ENCODE results near the gene DCHS2. TPM values are rescaled to one million over a fixed set of nuclear protein-coding genes. Genes with fewer than 3 reads are reported as not detected.

Gene DCHS2
- total RNA-seq, 1 donor from 2014 or later, result 5.3 TPM

- DNase-seq (ENCODE audit: low read depth in 2 of 2), result no peak
Measured at GRCh38 chr4:154328030-154328429, 163.6 kb downstream of the DCHS2 start.

GRCh38 chr4:154320521-154320920 lies 171.1 kb downstream of the DCHS2 start:
- no peak for DNase-seq (ENCODE audit: low read depth in 2 of 2)

- DNase-seq (ENCODE audit: low read depth in 2 of 2), result no peak
Measured at GRCh38 chr4:154319736-154320135, 171.9 kb downstream of the DCHS2 start.

GRCh38 chr4:154317201-154317999 lies 174.2 kb downstream of the DCHS2 start:
- no peak for DNase-seq (ENCODE audit: low read depth in 2 of 2)

- no peak for DNase-seq (ENCODE audit: low read depth in 2 of 2)
Measured at GRCh38 chr4:154315741-154316140, 175.9 kb downstream of the DCHS2 start.

- no peak for DNase-seq (ENCODE audit: low read depth in 2 of 2)
Measured at GRCh38 chr4:154314248-154314647, 177.4 kb downstream of the DCHS2 start.

- no peak for DNase-seq (ENCODE audit: low read depth in 2 of 2)
Measured at GRCh38 chr4:154313004-154313585, 178.5 kb downstream of the DCHS2 start.

GRCh38 chr4:154312246-154312645 lies 179.4 kb downstream of the DCHS2 start:
- DNase-seq (ENCODE audit: low read depth in 2 of 2), result no peak

- DNase-seq (ENCODE audit: low read depth in 2 of 2), result no peak
Measured at GRCh38 chr4:154310578-154310977, 181.0 kb downstream of the DCHS2 start.

GRCh38 chr4:154308207-154308606 lies 183.4 kb downstream of the DCHS2 start:
- no peak for DNase-seq (ENCODE audit: low read depth in 2 of 2)

GRCh38 chr4:154307451-154307850 lies 184.1 kb downstream of the DCHS2 start:
- DNase-seq (ENCODE audit: low read depth in 2 of 2), result no peak

GRCh38 chr4:154305616-154306015 lies 186.0 kb downstream of the DCHS2 start:
- no peak for DNase-seq (ENCODE audit: low read depth in 2 of 2)

- no peak for DNase-seq (ENCODE audit: low read depth in 2 of 2)
Measured at GRCh38 chr4:154304679-154305078, 186.9 kb downstream of the DCHS2 start.

GRCh38 chr4:154294652-154295350 lies 196.8 kb downstream of the DCHS2 start:
- no peak for DNase-seq (ENCODE audit: low read depth in 2 of 2)

- no peak for DNase-seq (ENCODE audit: low read depth in 2 of 2)
Measured at GRCh38 chr4:154293427-154293826, 198.2 kb downstream of the DCHS2 start.

- no peak for DNase-seq (ENCODE audit: low read depth in 2 of 2)
Measured at GRCh38 chr4:154292589-154292988, 199.0 kb downstream of the DCHS2 start.

GRCh38 chr4:154277172-154277571 lies 214.4 kb downstream of the DCHS2 start:
- DNase-seq (ENCODE audit: low read depth in 2 of 2), result no peak

GRCh38 chr4:154276496-154276895 lies 215.1 kb downstream of the DCHS2 start:
- no peak for DNase-seq (ENCODE audit: low read depth in 2 of 2)

- no peak for DNase-seq (ENCODE audit: low read depth in 2 of 2)
Measured at GRCh38 chr4:154254999-154255398, 236.6 kb downstream of the DCHS2 start.

GRCh38 chr4:154234576-154234975 lies 257.0 kb downstream of the DCHS2 start:
- no peak for DNase-seq (ENCODE audit: low read depth in 2 of 2)

- DNase-seq (ENCODE audit: low read depth in 2 of 2), result no peak
Measured at GRCh38 chr4:154231806-154232478, 259.7 kb downstream of the DCHS2 start.

- DNase-seq (ENCODE audit: low read depth in 2 of 2), result no peak
Measured at GRCh38 chr4:154230723-154231122, 260.9 kb downstream of the DCHS2 start.

Data from dermis microvascular lymphatic vessel endothelial cell (primary cell).